GM19351 (cell line): ENCODE results near the gene EPX.

Experiments used
- ATAC-seq: cut with Tn5 transposase; IDR thresholded peaks from one replicate; pipeline ENCODE4 v1.9.1; 2021; ENCODE audit warnings: mild to moderate bottlenecking, moderate library complexity; ENCODE audit not compliant: unreplicated experiment

The EPX gene

GRCh38 chr17:58184986-58185761 lies 7.4 kb upstream of the EPX start:
- no peak for ATAC-seq

DNA sequence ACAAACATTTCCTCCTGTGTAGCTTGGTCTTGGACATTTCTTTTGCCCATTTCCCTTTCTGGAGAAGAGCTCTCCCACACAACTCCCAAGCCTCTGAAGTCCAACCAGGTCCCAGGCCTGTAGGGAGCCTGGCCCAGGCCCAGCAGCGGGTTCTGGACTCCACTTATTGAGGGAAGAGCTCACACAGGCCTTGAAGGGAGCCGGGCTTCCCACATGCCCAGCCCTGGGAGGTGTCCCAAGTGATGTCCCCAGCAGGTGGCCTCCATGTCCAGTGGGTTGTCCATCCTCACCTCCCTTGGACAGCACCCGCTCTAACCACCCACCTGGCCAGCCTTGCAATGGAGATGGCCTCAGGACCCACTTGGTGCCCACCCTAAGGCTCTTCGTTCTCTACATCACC lies 5.9 kb upstream of the EPX start:
- ATAC-seq = no peak

DNA sequence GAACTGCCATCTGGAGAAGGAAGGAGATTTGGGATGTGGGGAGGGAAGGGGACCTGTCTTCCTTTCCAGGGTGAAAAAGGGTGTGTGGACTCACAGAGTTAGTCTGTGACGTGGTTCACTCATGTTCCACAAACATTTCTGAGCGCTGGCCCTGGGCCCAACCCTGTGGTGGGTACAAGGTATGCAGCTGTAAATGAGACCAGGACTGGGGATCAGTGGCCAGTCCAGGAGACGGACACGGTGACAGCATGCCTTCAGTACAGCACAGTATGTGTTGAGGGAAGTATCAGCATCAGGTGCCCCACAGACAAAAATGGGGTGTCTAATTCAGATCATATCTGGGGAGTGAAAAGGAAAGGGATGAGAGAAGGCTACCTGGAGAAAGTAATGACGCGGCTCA lies 5.5 kb upstream of the EPX start:
- no peak for ATAC-seq

- no peak for ATAC-seq
Observed at GRCh38 chr17:58187675-58188074, 4.9 kb upstream of the EPX start.

- no peak for ATAC-seq
Observed at GRCh38 chr17:58189436-58190146, 2.9 kb upstream of the EPX start.

- ATAC-seq = no peak
Observed at GRCh38 chr17:58191241-58191896, 1.2 kb upstream of the EPX start.

GRCh38 chr17:58193641-58194255 lies 1.2 kb downstream of the EPX start:
- no peak for ATAC-seq

DNA sequence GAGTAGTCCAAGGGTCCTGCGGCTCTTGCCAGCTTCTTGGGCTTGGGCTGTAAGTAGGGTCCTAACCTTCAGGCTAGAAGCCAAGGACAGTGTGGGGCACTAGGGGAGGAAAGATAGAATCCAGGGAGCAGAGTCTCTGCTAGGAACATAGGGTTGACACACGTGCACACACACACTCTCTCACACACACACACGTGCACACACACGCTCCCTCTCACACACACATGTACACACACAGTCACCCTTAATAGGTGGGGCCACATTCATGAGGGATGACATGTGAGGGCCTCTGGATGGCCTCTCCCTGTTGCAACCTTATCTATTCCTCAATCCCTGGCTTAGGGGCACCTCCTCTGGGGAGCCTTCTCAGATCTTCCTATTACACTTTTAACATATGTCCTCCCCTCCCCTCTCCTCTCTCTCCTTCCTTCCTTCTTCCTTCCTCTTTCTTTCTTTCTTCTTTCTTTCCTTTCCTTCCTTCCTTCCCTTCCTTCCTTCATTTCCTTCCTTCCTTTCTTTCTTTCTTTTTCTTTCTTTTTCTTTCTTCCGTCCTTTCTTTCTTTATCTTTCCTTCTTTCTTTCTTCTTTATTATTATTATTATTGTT lies 3.1 kb downstream of the EPX start:
- ATAC-seq = no peak

DNA sequence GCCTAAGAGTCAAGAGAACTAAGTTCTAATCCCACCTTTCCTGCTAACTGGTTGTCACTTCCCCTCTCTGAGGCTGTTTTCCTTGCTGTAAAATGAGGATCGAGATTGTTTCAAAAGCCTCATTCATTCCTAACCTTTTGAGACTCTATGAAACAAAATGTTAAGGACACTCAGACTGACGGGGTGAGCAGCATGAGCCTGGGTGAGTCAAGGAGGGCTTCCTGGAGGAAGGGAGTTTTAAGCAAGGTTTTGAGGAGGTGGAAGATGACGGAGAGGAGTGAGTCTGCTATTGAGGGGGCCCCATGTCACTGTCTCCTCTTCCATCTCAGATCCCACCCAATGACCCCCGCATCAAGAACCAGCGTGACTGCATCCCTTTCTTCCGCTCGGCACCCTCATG lies 4.1 kb downstream of the EPX start:
- no peak for ATAC-seq

DNA sequence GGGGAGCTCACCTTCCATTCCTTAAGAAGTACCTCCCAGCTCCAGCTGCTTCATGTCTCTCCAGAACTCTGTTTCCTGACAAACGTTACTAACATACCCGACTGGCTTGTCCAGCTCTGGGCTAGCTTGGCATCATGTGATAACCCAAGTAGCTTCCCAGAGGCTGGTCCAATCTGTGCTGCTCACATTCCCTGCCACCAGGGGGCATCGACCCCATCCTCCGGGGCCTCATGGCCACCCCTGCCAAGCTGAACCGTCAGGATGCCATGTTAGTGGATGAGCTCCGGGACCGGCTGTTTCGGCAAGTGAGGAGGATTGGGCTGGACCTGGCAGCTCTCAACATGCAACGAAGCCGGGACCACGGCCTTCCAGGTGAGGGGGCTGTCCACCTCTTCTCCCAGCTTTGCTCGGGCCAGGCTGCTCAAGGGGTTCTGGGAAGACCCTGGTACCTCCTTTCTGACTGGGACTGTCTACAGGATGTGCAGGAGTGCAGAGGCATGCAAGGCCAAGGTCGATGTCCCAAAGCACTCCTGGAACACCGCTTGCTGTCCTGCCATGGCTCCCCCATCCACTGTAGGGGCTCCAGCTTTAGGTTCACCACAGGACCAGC lies 7.6 kb downstream of the EPX start:
- ATAC-seq = no peak

- no peak for ATAC-seq
Observed at GRCh38 chr17:58202859-58203258, 10.3 kb downstream of the EPX start.

GRCh38 chr17:58204796-58205195 lies 12.3 kb downstream of the EPX start:
- ATAC-seq = no peak

- no peak for ATAC-seq
Observed at GRCh38 chr17:58205936-58206335, 13.4 kb downstream of the EPX start.

DNA sequence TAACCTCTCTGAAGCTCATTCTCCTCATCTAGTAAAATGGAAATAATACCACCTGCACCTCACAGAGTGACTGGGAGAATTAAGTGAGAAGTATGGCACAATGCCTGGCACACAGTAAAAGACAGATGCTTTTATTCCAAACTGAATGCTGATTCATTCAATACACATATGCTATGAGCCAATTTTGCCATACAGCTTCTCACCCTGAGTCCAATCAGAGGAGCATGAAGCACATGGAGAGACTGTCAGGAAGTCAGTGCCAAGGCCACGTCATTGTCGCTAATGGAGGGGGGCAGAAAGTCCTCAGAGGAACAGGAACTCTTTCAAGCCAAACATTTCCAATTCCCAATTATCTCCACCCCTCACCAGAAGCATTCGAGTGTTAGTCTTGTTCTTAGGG lies 14.9 kb downstream of the EPX start:
- ATAC-seq = no peak

DNA sequence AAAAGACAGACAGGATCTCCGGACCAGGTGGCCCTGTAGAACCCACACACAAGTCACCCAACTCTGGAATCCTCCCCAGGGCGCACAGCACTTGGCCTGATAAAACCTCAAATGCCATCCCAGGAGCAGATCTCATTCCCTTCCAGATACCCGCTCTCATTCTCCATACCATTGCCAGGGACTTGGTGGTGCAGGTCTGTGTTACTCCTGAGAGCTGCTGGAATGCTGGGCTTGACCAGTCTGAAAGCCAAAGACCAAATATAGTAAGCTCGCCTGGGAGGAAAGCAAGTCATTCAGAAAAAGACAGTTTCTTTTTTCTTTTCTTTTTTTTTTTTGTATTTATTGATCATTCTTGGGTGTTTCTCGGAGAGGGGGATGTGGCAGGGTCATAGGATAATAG lies 15.8 kb downstream of the EPX start:
- ATAC-seq = no peak

GRCh38 chr17:58210922-58211321 lies 18.4 kb downstream of the EPX start:
- ATAC-seq = no peak

GRCh38 chr17:58215685-58216084 lies 23.2 kb downstream of the EPX start:
- ATAC-seq = no peak

DNA sequence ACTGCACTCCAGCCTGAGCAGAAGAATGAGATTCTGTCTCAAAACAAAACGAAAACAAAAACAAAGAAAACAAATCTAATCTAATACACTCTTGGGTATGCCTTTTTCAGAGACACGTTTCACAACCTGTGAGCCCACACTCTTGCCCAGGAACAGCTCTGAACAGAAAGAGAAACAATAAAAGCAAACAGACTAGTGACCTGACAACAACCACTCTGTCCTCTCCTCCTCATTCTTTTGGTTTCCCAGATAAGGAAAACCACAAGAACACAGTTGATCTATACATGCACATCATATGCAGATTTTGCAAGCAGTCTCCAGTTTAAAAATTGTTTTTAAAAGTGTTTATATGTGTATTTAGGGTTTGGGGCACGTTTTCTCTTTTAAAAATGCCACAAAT lies 25.2 kb downstream of the EPX start:
- no peak for ATAC-seq

DNA sequence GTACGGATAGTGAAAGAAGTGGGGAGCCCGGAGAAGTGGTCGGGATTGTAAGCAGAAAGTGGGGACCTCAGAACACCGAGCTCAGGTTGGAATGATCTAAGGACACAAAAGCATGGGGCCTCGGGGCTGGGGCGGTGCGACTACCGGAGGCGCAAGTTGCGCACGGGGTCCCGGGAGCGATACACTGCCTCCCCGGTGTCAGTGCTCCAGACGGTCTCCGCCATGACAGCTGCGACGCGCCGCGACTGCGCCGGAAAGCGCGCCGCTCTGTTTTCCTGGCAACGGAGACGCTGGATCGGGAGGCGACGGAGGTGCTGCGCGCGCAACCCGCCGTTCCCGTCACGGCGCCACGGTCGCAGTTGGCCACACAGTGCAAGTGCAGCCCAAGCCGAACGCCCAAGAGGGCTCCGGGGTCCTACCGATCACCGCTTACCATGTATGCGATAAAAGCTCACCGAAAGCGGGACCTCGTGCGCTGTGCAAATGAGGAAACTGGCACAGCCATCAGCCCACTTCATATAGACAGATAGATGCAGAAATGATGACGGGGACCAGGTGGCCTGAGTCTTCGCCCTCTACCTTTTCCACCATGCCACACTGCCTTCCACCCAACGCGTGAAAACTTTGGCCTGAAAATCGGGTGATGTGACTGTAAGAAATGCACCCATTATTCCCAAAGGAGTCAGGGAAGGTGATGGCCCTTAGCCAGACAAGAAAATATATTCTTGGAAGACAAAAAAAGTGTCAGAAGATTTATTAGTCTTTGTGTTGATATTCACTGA lies 26.7 kb downstream of the EPX start, which contains the start of gene MKS1:
TSS of gene MKS1 (minus strand) at position 249 of the 782 bp plus-strand sequence. CDS start at position 224, 25 bp downstream.
- peak; percentile 93 for ATAC-seq

GRCh38 chr17:58219789-58220183 lies 27.3 kb downstream of the EPX start:
- no peak for ATAC-seq
